Activated T-cell treated with anti-CD3 and anti-CD28 coated beads for 48 hours (primary cell): ENCODE results near the gene SLBP.
A peak's percentile ranks its signal among the peaks of the same experiment; 100 is the strongest.

ENCODE experiments used
- DNase-seq: peaks from one replicate; pipeline ENCODE4 v3.0.0-alpha.2; 2020; ENCODE audit warnings: low read depth

The SLBP gene

GRCh38 chr4:1748465-1748995, 36.4 kb upstream of the SLBP start:
- DNase-seq: peak; percentile 84

- no peak for DNase-seq
Measured at GRCh38 chr4:1747603-1747967, 35.5 kb upstream of the SLBP start.

- no peak for DNase-seq
Measured at GRCh38 chr4:1746919-1747602, 34.9 kb upstream of the SLBP start.

- peak; percentile 85 for DNase-seq
Measured at GRCh38 chr4:1746265-1746691, 34.2 kb upstream of the SLBP start.

GRCh38 chr4:1745697-1746096, 33.6 kb upstream of the SLBP start:
- DNase-seq: no peak

GRCh38 chr4:1745165-1745564, 33.0 kb upstream of the SLBP start:
- no peak for DNase-seq

DNA sequence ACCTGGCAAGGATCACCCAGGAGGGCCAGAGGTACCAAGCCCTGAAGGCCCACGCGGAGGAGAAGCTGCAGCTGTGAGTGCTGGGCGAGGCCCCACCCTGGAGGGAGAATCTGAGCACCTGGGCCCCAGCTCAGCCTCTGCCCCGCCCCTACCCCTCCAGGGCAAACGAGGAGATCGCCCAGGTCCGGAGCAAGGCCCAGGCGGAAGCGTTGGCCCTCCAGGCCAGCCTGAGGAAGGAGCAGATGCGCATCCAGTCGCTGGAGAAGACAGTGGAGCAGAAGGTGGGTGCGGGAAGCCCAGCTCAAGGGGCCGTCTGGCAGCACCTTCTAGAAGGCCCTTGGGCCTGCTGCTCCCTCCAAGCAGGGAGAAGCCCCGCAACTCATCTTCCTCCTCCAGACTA, 32.4 kb upstream of the SLBP start:
- DNase-seq: no peak

- DNase-seq: no peak
Measured at GRCh38 chr4:1743975-1744374, 31.9 kb upstream of the SLBP start.

DNA sequence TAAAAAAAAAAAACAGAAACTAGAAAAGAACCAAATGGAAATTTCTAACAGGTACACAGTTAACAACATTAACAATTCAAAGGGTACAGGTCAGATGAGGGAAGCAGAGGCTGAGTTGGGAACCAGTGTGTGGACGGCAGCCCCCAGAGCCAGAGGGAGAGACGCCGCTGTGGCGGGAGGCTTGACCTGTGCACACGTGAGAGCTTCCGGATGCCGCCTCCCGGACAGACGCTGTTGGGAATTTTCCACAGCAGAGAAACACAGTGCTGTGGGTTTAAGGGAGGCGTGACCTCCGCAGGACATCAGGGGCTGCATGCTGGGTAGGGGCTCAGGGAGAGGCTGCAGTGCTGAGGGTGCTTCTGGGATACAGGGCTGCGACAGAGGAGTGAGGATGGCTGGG, 31.4 kb upstream of the SLBP start:
- DNase-seq: no peak

DNA sequence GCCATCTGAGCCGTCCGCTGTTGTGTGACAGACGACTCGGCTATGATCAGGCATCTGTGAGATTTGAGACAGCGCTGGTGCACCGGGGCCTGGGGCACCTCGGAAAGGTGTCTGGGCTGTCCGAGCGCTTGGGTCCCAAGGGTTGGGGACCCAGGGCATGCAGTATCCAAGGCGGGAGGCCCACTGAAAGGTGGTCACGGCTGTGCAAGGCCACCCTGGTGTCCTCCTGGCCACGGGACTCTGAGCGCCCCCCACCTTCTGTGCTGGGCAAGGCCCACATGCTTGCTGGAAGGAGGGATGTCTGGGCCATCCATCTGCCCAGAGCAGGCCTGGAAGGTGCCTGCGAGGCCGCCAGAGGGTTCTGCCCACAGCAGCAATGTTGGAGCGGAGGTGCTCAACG, 29.1 kb upstream of the SLBP start:
- DNase-seq: no peak

DNA sequence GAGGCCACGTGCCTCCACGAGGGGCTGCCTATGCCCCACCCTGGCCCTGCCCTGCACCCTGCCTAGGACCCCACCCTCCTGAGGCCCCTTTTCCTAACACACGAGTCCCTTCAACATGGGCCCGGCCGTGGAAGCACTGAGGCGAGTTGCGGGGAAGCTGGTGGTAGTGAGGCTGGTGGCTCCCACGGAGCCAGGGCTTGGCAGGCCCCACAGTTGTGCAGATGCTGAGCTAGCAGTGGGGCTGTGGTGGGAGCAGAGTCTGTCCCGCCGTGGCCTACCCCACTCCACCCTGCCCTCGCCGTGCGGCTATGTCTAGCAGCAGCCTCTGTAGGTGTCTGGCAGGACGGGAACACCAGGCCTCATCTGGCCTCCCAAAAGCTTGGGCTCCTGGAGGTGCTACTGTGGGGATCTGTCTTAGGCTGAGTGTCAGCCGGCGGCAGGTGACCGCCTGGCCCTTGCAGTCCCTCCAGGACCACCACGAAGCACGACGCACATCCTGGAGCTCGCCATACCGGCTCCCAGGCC, 28.0 kb upstream of the SLBP start:
- DNase-seq: no peak

DNA sequence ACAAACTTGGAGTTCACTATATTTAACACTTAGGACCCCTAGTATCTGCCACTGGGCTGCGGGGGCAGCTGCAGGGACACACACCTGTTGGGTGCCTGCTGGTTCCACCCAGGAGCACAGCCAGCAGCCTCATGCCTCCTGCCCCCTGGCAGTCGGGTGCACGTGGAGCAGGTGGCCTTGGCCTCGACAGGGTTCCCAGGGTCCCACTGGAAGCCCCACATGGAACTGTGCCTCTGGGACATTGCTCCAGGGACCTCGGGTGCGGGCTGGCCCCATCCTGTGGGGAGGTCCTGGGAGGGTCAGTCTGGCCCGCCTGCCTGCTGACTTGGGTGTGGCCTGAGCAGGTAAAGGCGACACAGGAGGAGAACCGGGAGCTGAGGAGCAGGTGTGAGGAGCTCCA, 27.2 kb upstream of the SLBP start:
- no peak for DNase-seq

DNA sequence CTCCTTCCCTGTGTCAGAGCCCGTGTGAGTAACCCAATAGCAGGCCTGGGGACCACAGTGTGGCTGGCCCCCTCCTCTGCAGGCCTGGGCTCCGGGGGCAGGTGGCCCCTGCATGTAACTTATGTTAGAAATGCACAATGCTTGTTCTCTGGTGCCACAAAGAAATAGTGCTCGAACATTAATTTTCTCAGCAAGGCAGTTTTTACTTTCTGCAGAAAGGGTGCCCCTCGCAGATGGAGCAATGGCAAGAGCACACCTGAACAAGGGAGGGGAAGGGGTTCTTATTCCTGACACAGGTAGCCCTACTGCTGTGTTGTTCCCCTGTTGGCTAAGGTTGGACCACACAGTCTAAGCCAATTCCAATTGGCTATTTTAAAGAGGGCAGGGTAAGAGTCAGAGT, 26.3 kb upstream of the SLBP start:
- no peak for DNase-seq

- no peak for DNase-seq
Measured at GRCh38 chr4:1737666-1738065, 25.5 kb upstream of the SLBP start.

DNA sequence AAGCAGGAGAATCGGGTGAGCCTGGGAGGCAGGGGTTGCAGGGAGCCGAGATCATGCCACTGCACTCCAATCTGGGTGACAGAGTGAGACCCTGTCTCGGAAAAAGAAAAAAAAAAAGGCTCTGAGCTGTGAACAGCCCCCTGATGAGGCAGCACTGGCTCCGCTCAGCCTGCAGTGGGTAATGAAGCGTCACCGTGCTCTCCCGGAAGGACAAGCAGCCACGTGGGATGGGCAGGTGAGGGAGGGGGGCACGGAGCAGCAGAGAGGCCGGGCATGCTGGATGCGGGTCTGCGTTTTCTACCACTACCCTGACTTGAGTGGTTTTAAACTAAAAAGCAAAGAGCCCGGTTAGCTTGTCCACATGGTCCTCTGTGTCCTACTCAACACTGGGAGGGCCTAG, 24.7 kb upstream of the SLBP start:
- no peak for DNase-seq

DNA sequence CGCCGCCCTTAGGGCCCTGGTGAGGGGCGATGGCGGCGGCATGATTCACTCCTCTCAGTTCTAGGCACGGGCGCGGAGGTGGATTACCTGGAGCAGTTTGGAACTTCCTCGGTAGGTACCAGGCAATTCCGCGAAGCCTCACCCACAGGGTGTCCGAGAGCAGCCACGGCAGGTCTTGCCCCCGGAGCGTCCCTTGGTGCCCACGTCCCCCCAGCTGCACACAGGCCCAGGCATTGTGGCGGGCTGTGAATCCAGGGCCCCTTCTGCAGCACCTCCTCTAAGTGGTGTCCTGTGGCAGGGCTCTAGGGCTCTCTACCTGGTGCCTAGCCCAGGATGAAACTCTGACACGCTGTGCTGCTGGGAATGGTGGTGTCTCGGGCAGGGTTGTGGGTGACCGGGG, 23.1 kb upstream of the SLBP start:
- DNase-seq: no peak

DNA sequence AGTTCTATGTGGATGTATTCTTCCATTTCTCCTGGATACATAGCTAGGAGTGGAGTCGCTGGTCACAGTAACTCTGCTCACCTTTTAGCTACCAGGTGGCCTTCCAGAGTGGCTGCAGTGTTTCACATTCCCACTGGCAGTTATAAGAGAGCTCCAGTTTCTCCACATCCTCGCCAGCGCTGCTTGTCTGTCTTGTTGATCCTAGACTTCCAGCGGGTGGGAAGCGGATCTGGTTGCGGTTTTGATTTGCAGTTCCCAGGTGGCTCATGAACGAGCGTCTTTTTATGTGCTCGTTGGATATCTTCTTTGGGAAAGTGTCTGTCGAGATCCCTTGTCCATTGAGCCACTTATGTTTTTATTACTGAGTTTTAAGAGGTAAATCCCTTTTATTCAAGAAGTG, 20.8 kb upstream of the SLBP start:
- no peak for DNase-seq

DNA sequence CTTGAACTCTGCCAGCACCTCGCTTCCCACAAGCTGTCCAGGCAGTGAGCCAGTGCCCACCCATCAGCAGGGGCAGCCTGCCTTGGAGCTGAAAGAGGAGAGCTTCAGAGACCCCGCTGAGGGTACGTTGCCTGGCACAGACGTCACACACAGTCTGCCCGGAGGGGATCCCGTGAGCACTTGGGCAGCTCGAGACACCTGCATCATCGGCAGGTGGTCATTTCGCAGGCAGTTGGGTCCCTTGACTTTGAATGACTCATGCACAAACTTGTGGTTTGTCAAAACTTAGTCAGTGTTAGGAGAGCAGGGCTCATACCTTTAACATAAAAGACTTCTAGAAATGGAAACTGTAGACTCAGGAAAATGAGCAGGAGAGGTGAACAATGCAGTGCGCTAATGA, 19.1 kb upstream of the SLBP start:
- no peak for DNase-seq

DNA sequence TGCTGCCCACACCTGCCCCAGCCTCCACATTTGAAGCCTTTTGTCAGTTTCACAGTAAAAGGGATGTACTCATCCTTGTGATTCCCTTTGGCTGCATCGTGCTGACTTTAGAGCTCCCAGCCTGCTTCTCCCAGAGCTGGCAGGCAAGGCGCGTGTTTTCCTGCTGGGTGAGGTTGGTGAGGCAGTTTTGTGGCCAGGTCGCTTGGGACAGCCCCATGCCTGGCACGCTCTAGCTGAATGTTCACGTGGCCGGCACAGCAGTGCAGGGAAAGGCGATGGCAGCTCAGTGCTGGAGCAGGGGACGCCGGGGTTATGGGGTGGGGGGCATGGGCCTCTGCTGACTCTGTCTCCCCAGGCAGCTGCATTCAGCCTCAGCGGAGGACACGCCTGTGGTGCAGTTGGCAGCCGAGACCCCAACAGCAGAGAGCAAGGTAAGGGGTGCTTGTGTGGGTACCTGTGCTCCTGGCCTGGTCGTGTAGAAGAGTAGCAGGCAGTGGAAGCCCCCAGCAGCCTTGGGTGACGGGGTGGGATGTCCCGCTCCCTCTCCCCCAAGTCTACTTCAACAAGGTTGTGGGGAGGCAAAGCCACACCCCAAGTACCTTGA, 18.5 kb upstream of the SLBP start:
- no peak for DNase-seq

DNA sequence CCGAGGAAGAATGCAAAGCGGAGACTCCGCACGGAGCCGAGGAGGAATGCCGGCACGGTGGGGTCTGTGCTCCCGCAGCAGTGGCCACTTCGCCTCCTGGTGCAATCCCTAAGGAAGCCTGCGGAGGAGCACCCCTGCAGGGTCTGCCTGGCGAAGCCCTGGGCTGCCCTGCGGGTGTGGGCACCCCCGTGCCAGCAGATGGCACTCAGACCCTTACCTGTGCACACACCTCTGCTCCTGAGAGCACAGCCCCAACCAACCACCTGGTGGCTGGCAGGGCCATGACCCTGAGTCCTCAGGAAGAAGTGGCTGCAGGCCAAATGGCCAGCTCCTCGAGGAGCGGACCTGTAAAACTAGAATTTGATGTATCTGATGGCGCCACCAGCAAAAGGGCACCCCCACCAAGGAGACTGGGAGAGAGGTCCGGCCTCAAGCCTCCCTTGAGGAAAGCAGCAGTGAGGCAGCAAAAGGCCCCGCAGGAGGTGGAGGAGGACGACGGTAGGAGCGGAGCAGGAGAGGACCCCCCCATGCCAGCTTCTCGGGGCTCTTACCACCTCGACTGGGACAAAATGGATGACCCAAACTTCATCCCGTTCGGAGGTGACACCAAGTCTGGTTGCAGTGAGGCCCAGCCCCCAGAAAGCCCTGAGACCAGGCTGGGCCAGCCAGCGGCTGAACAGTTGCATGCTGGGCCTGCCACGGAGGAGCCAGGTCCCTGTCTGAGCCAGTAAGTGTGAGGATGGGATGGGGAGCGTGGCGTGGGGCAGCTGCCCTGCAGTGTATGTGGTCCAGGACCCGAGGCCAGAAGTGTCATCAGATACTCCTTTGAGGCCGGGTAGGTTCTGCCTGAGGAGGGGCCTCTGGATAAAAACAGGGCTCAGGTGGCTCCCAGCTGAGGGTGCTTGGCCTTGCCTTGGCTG, 16.2 kb upstream of the SLBP start:
- no peak for DNase-seq

GRCh38 chr4:1727117-1728031, 15.3 kb upstream of the SLBP start:
- DNase-seq: no peak
